GM19025 (cell line): Measurements from ENCODE around the gene TKTL1.

ENCODE experiments used
- ATAC-seq: cut with Tn5 transposase; IDR thresholded peaks from one replicate; pipeline ENCODE4 v1.9.1; 2021; ENCODE audit warnings: mild to moderate bottlenecking, low read depth, moderate library complexity; ENCODE audit not compliant: unreplicated experiment

Gene TKTL1

GRCh38 chrX:154373340-154374306, 78.0 kb downstream of the TKTL1 start:
- ATAC-seq: no peak

GRCh38 chrX:154374313-154375155, 78.9 kb downstream of the TKTL1 start, which contains the start of gene FLNA:
Gene FLNA (minus strand): TSS chrX:154374634. CDS start chrX:154371245, 3,389 bp downstream.
- no peak for ATAC-seq

GRCh38 chrX:154375156-154375504, 79.5 kb downstream of the TKTL1 start:
- ATAC-seq: no peak

GRCh38 chrX:154376774-154377173, 81.2 kb downstream of the TKTL1 start:
- no peak for ATAC-seq

GRCh38 chrX:154378059-154378798, 82.6 kb downstream of the TKTL1 start:
- ATAC-seq: no peak

GRCh38 chrX:154378799-154379568, 83.4 kb downstream of the TKTL1 start, which contains the start of gene EMD:
Gene EMD (plus strand): TSS chrX:154379295. CDS start chrX:154379485, 190 bp downstream.
- ATAC-seq: peak; percentile 75

GRCh38 chrX:154379569-154379951, 84.0 kb downstream of the TKTL1 start:
- no peak for ATAC-seq
